HPDE6-E6E7 (cell line): Measurements from ENCODE around the gene MPZL1.
A peak's percentile ranks its signal among the peaks of the same experiment; 100 is the strongest.

ENCODE experiments used
- DNase-seq: peaks from one replicate; pipeline ENCODE4 v3.0.0; 2011; ENCODE audit warnings: missing footprints; ENCODE audit errors: extremely low spot score

MPZL1 gene

DNA sequence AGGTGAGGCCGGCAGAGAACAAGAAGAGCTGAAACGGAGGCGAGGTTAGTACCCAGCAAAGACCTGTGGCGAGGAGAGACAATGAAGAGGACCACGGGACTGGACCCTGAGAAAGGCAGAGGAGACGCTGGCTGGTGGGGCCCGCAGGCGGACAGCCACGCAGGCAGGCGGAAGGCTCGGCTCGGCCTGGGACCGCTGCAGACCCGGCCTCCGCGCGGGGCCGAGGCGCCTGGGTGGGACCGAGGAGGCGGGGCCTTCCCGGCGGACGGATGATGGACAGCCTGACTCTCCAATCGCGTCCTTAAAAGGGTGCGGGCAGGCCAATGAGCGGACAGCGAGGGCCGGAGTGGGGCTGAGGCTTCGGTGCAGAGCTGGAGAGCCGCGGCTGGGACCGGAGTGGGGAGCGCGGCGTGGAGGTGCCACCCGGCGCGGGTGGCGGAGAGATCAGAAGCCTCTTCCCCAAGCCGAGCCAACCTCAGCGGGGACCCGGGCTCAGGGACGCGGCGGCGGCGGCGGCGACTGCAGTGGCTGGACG is at the start of gene MPZL1:
Gene MPZL1, plus strand, starts transcription at position 366 of the 535 bp plus-strand sequence. CDS start 170 bp downstream, outside the sequence.
- DNase-seq: peak; percentile 98

DNA sequence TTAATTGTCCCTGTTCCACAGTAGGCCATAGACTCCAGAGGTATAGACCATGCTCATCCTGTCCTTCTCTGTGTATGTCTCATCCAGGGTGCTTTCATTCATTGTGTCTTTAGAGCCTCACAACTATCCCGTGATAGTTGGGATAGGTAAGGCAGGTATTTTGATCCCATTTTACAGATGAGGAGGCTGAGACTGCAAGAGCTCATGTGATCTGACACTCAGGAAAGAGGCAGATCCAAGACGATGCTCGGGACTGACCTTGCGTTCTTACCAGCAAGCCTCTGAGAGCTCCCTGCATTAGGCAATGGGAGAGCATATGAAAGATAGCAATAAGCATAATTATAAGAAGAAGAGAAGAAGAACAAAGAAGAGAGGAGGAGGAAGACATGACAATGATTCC is 49.0 kb upstream of the MPZL1 start:
- DNase-seq: no peak

DNA sequence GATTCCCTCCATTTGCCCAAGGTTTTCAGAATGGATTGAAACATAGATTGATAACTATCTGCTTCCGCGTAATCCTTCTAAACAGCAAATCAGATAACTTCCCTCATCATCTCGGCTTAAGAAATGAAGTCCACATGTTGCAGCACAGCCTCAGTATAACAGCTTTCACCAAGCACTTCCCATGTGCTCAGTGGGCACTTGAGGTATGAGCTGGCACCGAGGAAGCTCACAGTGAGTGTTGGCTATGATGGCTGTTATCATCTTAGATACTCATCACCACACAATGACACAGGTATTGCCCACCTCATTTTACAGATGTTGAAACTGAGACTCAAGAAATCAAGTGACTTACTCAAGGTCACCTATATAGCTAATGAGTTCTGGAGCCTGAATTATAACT is 48.5 kb upstream of the MPZL1 start:
- no peak for DNase-seq

DNA sequence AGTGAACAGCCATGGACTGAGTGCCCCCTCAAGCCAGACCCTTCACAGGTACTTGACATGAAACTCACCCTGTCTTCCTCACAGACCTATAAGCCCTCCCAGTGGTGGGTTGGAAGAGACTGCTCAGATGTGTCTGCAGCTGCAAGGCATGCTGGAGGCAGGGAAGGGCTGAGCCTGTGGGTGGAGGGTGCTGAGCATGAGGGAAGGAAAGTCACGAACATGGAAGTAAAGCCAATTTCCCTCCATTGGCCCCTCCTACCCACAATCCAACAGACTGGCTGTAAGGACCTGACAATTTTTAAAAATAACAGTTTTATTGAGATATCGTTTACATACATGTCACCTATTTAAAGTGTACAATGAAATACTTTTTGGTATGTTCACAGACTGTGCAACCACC is 47.6 kb upstream of the MPZL1 start:
- DNase-seq: no peak

DNA sequence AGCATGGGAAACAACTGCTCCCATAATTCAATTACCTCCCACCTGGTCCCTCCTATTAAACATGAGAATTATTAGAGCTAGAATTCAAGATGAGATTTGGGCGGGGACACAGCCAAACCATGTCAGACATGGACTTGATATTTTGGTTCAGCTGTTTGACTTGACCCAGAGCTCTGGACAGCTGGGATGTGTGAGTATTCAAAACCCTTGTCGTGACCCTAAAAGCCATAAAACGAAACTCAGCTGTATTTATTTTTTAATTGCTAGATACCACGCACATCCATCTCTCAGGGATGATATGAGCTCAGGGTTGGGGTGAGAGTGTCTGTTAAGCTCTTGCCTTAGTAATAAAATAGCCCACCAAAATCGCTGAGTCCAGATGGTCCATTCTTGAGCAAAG is 46.3 kb upstream of the MPZL1 start:
- DNase-seq: no peak

DNA sequence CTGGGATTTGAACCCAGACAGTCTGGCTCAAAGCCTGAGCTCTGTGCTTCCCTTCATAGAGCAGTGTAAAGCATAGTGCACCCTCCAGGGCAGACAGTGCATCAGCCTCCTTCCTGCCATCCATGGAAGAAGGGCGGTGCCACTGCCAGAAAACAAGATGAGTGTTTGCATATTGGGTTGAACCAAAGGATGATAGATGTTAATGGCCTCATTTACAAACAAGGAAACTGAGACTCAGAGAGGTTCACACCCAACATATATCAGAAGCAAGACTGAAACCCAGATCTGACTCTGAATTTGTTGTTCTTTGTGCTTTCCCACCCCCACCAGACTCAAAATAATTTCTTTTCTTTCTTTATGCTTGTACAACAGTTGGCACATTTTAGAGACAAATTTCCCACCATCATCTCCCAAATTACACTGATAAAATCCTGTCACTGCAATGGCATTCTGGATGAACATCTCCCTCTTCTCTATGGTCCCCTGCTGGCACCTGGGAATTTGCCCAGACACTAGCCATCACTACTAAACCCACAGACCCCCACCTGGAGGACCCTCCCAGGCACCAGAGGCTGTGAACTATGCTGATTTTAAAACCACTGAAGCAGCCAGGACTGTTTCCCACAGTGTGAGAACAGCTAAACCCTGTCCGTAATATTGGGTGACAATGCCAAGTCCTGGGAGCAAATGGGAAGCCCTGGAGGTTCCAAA is 45.4 kb upstream of the MPZL1 start:
- DNase-seq: no peak

DNA sequence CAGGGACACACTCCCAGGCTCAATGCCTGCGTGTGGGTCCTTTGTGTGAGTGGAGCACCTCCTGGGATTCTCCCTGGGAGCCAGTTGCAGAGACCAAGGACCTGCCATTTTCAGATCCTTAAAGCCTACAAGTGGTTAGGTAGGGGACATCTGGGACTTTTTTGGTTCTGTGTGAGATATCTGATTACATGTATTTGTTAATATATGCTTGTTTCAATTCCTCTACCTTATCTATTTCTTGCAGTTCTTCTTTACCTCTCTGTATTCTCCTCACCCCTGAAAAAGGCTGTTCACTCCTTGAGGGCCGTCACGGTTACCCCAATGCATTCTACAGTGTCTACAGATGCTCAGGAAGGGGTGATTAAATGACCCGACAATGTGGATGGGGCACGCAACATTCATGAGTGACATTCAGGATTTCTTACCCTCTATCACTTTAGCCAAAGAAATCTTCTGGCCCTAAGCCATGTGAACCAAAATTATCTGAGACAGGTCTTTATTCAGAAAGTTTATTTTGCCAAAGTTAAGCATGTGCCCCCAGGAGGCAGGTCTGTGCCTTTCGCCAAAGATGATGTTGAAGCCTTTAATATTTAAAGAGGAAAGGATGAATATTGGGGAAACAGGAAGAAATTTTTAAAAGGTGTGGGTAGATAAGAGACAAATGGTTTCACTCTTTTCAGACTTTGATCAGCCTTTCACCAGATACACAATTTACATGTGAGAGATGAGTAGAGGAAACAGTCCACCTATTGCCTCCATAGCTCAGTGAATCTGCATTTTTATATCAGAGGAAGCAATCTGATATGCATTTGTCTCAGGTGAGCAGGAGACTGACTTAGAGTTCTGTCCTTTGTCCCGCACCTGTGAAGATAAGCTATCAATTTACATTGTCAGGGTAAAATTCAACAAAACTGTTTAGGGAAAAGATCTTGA is 44.6 kb upstream of the MPZL1 start:
- DNase-seq: no peak

DNA sequence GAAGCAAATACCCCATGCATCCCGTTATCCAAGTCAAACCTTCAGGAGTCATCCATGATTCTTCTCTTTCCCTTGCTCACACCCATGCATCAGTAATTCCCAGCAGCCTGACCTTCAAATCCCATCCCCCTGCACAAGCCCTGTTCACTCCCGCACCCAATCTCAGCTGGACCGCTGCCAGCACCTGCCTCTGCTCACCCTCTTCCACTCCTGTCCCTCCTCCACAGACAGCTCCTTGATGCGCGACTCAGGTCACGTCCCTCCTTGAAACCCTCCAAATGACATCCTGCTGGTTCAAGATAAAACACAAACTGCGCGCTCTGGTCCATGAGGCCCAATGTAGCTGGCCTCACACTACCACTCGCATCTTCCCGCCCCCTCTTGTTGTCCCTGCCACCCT is 43.4 kb upstream of the MPZL1 start:
- no peak for DNase-seq

DNA sequence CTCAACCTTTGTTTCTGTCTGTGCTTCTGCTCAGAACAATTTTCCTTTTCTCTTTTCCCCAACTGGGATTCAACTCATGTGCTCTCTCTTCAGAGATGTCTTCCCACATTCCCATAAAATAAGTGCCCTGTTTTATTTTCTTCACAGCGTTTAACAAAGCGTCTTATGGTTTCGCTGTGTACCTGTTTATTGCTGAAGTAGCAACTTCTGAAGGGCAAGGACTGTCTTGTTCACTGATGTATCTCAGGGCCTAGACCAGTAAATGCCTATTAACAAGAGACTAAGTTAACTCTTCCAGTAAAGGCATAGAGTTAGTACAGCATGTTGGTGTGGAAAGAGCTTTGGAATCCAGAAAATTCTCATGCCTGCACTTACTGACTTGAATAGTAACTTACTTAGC is 42.9 kb upstream of the MPZL1 start:
- DNase-seq: no peak

DNA sequence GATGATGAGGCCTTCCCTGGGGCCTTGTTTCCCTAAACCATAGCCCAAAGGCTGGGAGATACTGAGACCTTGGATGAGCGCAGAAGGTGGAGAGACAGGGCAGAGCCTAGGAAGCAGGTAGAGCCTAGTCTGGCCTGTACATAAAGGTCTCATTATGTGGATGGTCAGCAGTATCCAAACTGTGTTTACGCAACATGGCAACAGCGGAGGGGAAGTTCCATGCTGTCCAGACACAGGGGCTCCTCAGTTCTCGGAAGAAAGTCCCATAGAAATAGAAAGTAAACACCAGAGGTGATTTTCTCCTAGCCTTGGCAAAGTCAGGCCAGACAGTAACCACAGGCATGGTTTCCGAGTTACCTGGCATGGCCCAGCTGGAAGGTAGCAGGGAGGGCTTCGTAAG is 42.1 kb upstream of the MPZL1 start:
- DNase-seq: no peak

DNA sequence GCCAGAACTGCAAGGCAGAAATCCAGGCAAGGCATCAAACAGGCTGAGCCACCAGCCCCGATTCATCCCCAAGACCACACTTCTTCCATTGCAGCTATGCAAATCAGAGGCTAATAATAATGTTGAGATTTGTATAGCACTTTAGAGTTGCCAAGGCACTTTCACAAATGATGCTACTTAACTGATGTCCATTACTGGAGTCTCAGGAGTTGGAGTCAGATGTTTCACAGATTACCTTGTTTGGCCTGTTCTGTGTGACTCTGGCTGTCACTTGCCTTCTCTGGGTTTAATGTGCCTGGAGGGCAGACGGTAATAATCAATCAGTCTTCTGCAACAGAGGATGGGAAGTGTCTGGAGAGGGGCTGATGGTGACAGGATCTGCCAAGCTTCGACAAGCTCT is 40.8 kb upstream of the MPZL1 start:
- DNase-seq: no peak

DNA sequence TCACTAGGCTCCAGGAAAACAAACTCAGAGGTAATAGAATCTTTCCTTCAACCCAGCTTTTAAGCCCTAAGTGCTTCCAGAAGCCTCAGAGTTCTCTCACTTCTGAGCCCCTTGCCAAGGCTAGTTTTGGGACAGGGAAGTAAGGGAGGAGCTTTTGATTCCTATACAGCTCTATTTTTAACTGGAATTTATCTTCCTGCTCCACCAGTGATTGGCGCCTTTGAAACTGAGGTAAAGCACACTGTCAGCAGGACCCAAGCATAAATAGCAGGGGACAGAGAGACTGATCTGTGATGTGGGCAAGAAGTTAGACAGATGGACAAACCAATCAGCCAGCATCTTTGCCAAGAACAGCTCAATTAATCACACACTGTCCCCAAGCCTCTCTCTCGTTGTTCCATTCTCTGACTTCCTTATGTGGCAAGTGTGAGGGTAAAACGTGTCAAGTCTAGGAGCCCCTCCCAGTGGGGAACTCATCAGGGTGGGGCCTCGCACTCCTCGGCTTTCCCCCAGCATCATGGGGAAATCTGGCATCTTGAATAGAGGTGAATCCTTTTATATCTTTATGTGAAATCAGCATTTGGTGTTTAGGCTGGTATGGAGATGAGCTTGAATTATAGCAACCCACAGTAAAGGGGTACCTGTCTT is 40.2 kb upstream of the MPZL1 start:
- no peak for DNase-seq

DNA sequence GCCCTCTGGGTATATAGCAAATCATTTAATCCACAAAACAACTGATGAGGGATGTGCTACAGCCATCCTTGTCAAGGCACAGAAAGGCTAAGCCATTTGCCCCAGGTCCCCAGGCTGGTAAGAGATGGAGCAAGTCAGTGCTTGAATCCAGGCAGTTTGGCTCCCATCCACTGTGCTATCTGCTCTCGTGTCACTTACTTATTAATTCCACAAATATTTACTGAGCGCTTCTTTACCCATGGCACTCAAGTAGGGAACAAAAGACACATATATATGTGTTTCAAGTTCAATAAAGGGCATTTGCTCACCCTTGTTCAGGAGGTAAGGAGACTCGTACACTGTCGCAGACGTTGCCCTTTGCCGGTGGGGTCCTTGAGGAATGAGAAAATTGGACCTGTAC is 38.6 kb upstream of the MPZL1 start:
- no peak for DNase-seq

DNA sequence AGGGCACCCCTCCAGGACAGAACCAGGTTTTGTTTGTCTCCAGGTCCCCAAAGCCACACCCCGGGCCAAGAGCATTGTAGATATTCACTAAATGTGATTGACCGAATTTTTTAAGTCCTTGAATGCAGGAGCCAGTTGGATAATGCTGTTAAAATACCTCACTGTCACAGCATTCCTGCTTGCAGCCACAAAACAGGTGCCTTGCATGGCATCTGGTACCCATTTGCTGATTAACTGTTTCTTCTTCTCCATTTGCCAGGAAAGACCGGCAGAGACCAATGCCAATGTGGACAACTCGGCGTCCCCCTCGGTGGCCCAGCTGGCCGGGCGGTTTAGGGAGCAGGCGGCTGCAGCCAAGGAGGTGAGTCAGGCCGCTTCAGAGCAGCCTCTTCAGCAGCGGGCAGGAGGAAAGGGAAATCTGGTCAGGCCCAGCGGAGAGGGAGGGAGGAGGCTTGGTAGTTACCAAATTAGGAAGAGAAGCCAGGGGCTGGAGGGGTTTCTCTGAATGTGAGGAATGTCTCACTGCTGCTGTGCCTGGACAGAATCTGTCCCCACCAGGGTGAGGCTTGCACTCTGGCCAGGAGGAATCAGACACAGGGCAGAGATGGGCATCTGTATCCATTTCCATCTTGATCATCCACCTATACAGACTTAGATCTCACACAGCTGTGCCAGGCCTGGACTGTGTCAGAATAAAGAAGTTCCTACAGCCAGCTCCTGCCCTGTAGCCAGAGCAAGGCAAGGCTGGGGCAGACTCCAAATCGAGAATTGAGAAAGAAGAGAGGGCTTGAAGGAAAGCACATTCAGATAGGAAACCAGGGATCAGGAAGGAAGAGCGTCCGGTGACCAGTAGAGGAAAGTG is 37.9 kb upstream of the MPZL1 start:
- DNase-seq: no peak

DNA sequence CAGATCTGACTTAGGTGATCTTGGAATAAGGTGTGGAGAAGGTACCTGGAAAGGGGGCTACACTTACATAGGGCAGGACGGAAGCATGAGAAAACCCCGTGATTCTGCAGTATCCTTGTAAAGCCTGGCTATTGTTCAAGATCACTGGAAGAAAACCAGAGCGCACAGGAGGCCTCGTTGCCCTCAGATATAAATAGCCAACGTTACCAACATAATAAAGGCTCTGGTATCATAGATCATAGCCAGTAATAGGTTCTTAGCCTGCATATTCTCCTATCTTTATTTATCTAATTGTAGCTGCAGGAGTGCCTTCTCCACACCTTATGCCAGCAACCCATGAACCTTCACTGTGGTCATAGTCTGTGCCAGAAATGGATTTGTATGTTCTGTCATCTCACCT is 35.9 kb upstream of the MPZL1 start:
- no peak for DNase-seq

DNA sequence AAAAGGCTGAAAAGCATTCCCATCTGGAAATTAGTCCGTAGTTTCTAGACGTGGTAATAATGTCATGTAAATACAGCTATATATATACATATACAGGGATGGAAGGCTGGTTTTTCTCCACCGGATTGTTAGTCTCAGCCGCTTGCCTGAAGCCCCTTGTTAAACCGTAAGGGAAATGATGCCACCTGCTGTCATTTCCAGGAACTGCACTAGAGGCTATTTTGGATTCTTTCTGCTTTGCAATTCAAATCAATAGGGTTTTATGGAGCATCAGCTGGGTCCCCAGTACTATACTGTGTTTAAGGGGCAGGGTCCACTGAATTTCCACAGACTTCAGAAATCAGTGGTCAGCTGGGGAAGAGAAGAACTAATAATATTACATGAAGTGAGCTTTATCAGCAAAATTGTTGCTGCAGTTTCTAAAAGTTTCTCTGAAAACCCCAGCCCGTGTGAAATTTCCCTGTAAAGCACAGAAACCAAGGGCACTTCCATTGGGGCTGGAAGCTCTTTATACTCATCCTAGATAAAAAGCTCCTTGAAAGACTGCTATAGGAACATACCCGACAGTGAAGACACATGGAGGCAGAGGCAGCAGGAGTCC is 33.8 kb upstream of the MPZL1 start:
- DNase-seq: peak; percentile 59

DNA sequence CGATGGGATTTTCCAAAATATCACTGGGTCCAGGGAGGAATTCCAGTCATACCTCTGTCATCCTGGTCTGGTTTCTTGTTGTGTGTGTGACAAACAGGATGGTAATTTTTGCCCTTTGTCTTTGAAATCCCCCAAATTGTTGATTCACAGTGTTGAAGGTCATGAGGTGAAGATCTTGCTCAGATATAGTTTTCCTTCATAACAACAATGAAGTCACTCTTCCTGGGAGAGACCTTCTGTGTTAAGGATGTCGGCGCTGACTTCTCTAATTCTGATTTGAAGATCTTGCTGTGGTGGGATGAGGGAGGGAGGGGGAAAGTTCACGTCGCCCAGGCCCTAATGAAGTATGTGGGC is 32.2 kb upstream of the MPZL1 start:
- no peak for DNase-seq

DNA sequence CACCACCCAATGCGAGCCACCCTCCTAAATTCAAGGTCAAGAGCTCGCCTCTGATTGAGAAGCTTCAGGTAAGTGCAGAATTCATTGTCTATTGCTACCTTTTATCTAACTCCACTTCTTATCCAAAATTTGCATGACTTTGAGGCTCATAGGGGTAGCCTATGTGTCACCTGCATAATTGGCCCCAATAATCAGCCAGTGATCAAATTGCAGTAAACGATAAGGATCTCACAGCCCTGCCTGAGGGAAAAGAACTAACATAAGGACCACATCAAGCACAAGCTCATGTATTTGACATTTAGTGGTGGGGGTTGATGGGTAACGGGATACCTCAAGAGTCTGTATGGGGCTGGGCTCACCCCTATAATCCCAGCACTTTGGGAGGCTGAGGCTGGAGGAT is 31.7 kb upstream of the MPZL1 start:
- no peak for DNase-seq

DNA sequence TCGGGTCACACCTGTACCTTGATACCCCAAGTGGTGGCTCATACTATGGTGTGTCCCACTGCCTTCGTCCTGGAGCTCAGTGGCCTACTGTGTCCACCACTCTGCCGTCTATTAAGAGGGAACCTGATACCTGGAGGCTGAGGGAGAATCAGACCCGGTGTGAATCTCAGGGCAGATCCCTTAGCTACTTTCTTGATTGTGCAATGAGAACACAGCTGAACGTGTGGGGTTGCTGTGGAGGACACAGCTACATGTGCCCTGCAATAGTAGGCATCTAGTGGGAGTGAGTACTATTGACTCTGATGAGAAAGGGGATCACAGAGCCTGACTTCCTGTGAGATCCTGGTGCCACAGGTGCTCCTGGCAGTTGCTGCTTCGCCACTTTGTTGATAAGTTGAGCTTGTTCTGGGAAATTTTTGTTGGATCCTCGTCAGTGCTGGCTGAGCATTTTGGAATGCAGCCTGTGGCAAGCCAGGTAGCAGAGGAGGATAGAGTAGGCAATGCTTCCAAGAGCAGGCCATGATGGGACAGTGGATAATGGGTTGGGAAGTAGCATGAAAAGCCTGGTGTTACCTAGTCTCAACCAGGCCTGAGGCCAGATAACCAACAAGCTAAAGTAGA is 28.2 kb upstream of the MPZL1 start:
- no peak for DNase-seq

DNA sequence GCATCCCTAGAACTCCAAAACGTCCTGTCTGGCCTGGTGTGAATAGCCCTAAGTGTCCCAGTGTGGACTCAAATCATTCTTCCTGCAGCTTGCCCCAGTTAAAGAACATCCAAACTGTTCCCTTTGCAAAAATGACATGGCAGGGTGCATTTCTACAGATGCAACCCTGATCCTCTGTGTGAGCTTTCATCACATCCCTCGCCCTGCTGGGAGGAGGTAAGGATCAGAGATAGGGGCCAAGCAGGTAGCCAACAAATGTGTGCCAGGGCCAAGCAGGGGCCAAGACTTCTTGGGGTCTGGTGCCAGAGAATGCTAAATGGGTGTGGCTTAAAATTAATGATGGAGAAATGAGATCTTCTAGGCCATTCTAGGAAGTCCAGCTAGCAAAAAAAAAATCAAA is 27.1 kb upstream of the MPZL1 start:
- no peak for DNase-seq

DNA sequence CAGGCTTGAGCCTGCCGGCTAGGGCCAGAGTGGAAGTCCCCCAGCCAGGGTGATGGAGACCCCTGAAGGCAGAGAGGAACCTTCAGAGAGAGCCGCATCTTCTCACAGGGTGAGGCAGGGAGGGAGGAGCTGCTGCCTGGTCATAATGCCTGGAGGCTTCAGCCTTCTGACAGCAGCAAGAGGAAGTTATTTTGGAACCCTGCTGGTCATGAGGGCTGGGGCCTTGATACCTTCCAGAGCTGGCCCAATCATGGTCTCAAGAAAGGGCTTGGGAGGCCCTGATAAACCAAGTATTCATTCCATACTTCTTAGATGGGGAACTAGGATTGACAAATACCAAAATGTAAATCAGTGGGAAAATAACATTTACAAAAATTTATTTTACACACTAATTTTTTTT is 26.6 kb upstream of the MPZL1 start:
- peak; percentile 31 for DNase-seq
